NB4 (cell line): ENCODE data around the gene MAD1L1.

Experiments used
- DNase-seq: peaks from one replicate; pipeline ENCODE4 v3.0.0; 2010; ENCODE audit warnings: low read depth
- H3K4me3 ChIP-seq: one replicate; pipeline ENCODE4 v1.5.1; 2011; ENCODE audit warnings: mild to moderate bottlenecking, low read depth, low read length, moderate library complexity
- CTCF ChIP-seq: IDR thresholded peaks from one replicate; pipeline ENCODE4 v1.5.1; 2012; ENCODE audit warnings: low read depth, low read length
- MYC ChIP-seq: IDR thresholded peaks from 2 replicates; pipeline ENCODE4 v1.6.1; 2011; ENCODE audit warnings: low read depth, low read length
- POLR2A ChIP-seq: IDR thresholded peaks from 2 replicates; pipeline ENCODE4 v1.6.1; 2011; ENCODE audit warnings: mild to moderate bottlenecking; ENCODE audit not compliant: insufficient read length; ENCODE audit errors: extremely low read depth
- TF ChIP-seq, protein P1 (sequence below): IDR thresholded peaks from 2 replicates; pipeline ENCODE4 v1.6.1; 2011; ENCODE audit warnings: low read depth, low read length

Gene MAD1L1

GRCh38 chr7:2139004-2139699 is 93.6 kb downstream of the MAD1L1 start:
- DNase-seq: no peak
- TF ChIP-seq MYC (no peak), POLR2A (no peak), CTCF (no peak)
- TF ChIP-seq, protein P1, sequence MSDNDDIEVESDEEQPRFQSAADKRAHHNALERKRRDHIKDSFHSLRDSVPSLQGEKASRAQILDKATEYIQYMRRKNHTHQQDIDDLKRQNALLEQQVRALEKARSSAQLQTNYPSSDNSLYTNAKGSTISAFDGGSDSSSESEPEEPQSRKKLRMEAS: no peak
- no peak overlapping the region for H3K4me3 ChIP-seq

DNA sequence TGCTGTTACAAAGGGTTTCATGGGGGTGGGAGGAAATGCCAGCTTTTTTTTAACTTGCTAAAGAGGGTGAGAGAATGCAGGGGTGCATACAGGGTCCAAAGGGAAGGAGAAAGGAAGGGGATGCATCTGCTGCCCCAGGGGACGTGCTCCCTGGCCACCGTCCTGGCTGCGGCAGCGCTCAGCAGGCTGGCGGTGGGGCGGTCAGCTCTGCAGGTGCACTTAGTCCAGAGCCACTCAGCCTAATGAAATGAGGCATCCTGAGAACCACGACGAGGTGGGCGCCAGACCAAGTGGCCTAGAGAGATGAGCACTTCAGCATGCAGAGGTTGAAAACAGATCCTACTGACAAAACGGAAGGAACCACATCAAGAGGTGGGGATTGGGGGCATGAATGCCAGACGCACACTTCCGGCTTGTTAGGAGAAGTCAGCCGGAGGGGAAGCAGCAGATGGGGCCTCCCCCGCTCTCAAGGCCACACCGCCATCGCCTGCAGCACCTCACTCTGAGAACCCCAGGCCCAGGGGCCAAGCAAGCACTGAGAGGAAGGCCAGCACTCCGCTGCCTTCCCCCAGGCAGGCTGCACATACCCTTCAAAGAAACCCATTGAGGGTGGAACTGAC is 94.5 kb downstream of the MAD1L1 start:
- no peak overlapping the region for H3K4me3 ChIP-seq
- no peak for TF ChIP-seq MYC
- no peak for TF ChIP-seq CTCF
- TF ChIP-seq, protein P1: no peak
- TF ChIP-seq POLR2A: no peak
- no peak for DNase-seq

DNA sequence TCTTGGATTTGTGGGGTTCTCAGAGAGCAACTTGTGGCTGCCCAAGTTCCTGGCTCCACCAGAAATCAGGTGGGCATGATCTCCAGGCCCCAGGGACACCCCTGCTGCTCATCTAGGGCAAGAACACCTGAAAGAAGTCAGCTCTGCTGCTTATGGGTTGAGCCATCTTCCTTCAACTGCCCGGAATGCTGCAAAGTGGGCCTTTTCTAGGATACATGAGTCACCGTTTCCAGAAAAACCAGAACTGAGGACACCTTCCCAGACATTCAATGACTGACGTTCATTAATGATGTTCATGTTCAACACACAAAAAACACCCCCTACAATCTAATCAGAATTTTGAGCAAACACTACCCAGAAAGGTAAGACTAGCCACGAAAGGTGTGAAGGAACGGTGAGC is 98.0 kb downstream of the MAD1L1 start:
- TF ChIP-seq POLR2A (no peak), CTCF (no peak), MYC (no peak)
- TF ChIP-seq, protein P1: no peak
- no peak for DNase-seq

GRCh38 chr7:2132243-2132642 is 100.5 kb downstream of the MAD1L1 start:
- no peak for DNase-seq
- H3K4me3 ChIP-seq: no peak overlapping the region
- TF ChIP-seq, protein P1: no peak
- no peak for TF ChIP-seq MYC

More for the DNA sequence above, 98.0 kb downstream of the MAD1L1 start:
- H3K4me3 ChIP-seq: no peak overlapping the region

- TF ChIP-seq, protein P1: no peak
- no peak for DNase-seq
- H3K4me3 ChIP-seq: no peak overlapping the region
These were observed 100.9 kb downstream of the MAD1L1 start for GRCh38 chr7:2131800-2132199.

DNA sequence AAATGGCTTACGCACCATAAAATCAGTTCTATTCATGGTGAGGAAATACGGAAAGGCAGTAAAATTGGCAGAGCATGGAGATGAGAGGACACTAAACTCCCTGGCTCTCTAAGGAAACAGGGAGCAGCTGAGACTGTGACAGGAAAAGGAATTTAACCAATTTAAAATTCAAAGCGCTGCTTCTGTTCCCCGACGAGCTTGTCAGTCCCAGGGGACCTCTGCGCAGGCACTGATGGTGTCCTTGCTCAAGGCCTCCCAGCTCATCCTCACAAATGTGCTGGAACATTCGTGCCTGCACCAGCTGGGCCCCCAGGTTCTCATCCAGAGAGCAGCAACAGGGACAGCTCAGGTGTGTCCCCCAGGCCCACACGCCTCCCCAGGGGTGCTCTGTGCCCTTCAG is 101.4 kb downstream of the MAD1L1 start:
- no peak for DNase-seq
- TF ChIP-seq POLR2A: no peak
- TF ChIP-seq MYC: no peak
- TF ChIP-seq, protein P1: no peak
- TF ChIP-seq CTCF: no peak

DNA sequence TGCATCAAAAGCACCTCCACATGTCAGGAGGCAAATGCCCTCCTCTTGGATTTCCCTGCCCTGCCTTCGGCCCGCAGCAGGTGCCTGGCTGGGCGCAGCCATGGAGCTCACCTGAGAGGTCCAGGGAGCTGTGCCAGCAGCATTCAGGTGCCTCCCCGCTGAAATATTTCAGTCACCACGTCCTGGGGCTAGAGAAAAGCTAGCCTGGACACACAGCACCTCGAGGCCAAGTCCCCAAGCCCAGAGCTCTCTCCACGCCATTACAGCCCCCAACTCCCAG is 102.7 kb downstream of the MAD1L1 start:
- H3K4me3 ChIP-seq: no peak overlapping the region
- no peak for DNase-seq
- TF ChIP-seq MYC (no peak), CTCF (no peak), POLR2A (no peak)
- TF ChIP-seq, protein P1: no peak

More for the DNA sequence above, 101.4 kb downstream of the MAD1L1 start:
- no peak overlapping the region for H3K4me3 ChIP-seq
